GM06990 (cell line): Measurements from ENCODE around the gene FAM89A.

Experiments used
- DNase-seq: peaks from one replicate; pipeline ENCODE4 v3.0.0-alpha.2; 2011; ENCODE audit not compliant: insufficient read length; ENCODE audit errors: extremely low read depth
- H3K27me3 ChIP-seq: replicated peaks from 2 replicates; pipeline ENCODE4 v1.6.0; 2011; ENCODE audit warnings: low read length; ENCODE audit not compliant: control insufficient read depth, insufficient read depth
- H3K36me3 ChIP-seq: 2 replicates; pipeline ENCODE4 v1.5.1; 2011; ENCODE audit warnings: low read length; ENCODE audit not compliant: control insufficient read depth, insufficient read depth
- H3K4me3 ChIP-seq: replicated peaks from 2 replicates; pipeline ENCODE4 v1.5.1; 2011; ENCODE audit warnings: low read depth, mild to moderate bottlenecking, control low read depth, low read length
- TF ChIP-seq, protein P1 (sequence below): IDR thresholded peaks from 2 replicates; pipeline ENCODE4 v1.5.1; 2011; ENCODE audit warnings: low read length, control low read depth, mild to moderate bottlenecking, inconsistent platforms; ENCODE audit not compliant: insufficient read depth, poor library complexity, severe bottlenecking

FAM89A gene

DNA sequence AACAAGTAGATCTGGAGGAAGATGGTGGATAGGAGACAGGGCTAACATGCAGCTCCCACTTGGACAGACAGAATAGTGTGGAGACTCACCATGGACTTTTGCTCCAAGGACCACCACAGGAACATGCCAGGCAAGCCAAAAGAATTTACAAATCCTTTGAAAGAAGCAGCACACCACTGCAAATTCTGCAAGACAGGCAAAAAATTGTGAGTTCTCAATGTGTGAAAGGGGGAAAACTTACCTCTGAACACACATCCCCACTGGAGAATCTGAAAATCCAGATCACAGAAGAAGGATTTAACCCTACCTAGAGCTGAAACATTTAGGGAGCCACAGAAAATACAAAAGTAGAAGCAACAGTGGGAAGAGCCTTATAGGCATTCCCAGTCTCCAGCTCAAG, 38.2 kb downstream of the FAM89A start:
- DNase-seq, result no peak
- TF ChIP-seq, protein P1, sequence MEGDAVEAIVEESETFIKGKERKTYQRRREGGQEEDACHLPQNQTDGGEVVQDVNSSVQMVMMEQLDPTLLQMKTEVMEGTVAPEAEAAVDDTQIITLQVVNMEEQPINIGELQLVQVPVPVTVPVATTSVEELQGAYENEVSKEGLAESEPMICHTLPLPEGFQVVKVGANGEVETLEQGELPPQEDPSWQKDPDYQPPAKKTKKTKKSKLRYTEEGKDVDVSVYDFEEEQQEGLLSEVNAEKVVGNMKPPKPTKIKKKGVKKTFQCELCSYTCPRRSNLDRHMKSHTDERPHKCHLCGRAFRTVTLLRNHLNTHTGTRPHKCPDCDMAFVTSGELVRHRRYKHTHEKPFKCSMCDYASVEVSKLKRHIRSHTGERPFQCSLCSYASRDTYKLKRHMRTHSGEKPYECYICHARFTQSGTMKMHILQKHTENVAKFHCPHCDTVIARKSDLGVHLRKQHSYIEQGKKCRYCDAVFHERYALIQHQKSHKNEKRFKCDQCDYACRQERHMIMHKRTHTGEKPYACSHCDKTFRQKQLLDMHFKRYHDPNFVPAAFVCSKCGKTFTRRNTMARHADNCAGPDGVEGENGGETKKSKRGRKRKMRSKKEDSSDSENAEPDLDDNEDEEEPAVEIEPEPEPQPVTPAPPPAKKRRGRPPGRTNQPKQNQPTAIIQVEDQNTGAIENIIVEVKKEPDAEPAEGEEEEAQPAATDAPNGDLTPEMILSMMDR, result no peak
- H3K36me3 ChIP-seq, result peaks cover 27% of the 10 kb centered on the region
- no peaks in the 10 kb centered on the region for H3K27me3 ChIP-seq
- H3K4me3 ChIP-seq, result no peak overlapping the region

DNA sequence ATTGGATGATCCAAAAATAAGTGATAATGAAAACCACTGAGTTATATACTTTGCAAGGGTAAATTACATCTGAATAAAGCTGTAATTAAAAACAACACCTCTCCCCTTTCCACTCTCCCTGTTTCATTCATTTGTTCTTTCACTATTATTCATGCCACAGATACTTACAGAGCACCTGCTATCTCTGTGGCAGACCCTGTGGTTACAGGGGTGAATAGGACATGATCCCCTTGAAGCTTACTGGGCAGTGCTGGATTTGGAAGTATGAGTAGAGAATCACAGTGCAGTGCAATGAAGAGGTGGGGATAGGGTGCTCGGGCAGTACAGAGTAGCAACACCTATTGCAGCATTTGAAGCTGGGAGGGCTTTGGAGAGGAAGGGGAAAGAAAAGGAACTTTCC, 39.4 kb downstream of the FAM89A start:
- H3K27me3 ChIP-seq, result no peaks in the 10 kb centered on the region
- H3K4me3 ChIP-seq, result no peak overlapping the region
- H3K36me3 ChIP-seq, result peaks cover 27% of the 10 kb centered on the region
- DNase-seq, result no peak
- TF ChIP-seq, protein P1, result no peak

DNA sequence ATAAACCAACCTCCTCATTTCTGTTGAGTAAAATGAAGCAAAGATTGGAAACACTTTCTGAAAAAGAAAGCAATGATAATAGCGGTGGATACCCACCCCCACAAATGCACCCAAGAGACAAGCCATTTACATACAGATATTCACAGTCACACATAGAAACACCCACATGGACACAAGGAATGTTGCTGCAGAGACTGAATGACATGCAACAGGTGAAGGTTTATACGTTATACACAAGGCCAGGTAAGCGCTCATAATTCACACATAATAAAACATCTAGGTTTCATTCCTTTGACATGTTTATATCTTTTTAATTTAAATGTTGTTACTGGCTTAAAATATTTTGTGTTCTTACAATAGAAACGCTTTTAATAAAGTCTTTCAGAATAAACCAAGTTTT, 39.9 kb downstream of the FAM89A start:
- peaks cover 27% of the 10 kb centered on the region for H3K36me3 ChIP-seq

DNA sequence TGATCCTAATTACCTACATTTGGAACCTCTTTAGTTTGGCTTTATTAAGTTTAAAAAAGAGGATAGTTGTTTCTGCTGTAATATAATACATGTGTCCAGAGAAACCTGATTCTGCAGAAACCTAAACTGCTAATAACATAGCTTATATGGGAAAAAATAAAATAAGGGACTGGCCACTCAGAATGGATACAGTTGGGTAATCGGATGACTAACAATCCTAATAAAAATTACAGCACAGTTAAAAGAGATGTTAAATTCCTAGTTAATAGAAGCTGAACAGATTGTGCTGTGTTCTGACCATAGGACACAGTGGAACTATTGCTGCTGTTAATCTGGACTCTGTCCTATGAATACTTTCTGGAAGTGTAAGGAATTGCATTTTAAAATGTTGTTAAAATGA, 45.2 kb downstream of the FAM89A start:
- Histone ChIP-seq H3K36me3 (peaks cover 21% of the 10 kb centered on the region), H3K27me3 (no peaks in the 10 kb centered on the region), H3K4me3 (no peak overlapping the region)
- no peak for DNase-seq
- TF ChIP-seq, protein P1, result no peak

More for the DNA sequence above, 39.9 kb downstream of the FAM89A start:
- DNase-seq, result no peak
- Histone ChIP-seq H3K27me3 (no peaks in the 10 kb centered on the region), H3K4me3 (no peak overlapping the region)
- TF ChIP-seq, protein P1, result no peak

DNA sequence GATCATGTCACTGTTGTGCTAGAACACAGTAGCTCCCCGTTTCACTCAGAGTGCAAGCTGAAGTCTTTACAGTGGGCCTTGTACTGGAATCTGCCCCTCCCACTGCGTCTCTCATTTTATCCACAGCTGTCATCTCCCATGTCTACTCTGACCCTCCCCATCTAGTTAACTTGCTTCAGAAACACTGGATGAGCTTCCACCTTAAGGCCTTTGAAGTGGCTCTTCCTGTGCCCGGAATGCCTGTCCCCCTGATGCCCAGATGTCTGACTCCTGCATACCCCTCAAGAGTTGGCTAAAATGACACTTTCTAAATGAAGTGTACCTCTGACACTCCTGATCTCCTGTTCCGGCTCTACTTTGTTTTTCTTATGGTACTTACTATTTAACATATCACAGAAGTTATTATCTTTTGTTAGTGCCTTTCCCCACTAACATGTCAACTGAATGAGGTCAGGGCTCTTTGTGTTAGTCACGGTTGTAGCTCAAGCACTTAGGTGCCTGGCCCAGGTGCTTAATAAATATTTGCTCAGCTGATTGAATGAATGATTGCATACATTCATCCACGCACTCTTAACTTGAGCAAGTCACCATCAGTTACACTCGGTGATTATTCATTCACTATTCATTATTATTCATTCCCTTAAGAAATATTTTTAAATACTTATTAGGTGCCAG, 47.8 kb downstream of the FAM89A start:
- no peaks in the 10 kb centered on the region for H3K27me3 ChIP-seq
- DNase-seq, result no peak
- TF ChIP-seq, protein P1, result no peak
- H3K36me3 ChIP-seq, result peaks cover 3% of the 10 kb centered on the region
- no peak overlapping the region for H3K4me3 ChIP-seq

DNA sequence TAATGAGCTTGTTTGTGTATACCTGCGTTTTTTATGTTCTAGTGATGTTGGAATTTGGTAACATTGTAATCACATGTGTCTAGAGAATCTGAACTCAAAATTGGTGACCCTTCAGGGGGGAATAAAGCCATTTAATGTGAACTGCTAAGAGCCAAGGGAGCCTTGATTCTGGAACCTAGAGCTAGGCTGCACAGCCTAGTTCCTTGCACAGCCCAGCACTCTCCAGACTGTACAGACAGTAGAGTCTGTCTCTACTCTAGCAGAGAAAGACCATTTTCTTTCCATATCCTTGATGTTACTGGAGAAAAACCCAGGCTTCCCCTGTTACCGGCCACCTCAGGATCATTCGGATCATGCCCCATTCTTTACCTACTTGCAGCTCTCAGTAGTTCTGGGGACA, 52.6 kb downstream of the FAM89A start:
- Histone ChIP-seq H3K4me3 (no peak overlapping the region), H3K36me3 (no peaks in the 10 kb centered on the region; the same call in none of the 2 replicates), H3K27me3 (no peaks in the 10 kb centered on the region)
- TF ChIP-seq, protein P1, result no peak
- no peak for DNase-seq
